ENCODE results near the gene KCNK15.

DNA sequence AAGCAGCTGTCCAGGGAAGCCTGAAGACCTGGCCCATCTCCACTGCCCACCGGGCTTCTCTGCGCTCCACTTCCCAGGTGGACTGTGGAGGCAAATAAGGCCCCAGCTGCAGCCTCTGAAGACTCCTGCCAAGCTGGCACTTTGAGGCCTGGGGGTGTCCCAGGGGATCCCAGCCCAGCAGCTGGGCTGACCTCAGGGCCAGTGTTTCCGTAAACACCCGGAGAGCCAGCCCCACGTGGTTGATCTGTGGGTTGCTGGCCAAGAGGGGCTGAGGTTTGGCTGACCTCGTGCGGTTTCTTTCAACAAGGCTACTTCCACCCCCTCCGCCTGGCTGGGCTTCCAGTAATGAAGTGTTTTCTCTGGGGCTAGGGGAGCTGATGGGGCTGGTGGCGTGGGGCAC, 42.9 kb upstream of the KCNK15 start:
- TF ChIP-seq EZH2 (IDR thresholded peaks at IDR 0.05; ENCODE audit: low read length): no peak
- TF ChIP-seq, protein P1, sequence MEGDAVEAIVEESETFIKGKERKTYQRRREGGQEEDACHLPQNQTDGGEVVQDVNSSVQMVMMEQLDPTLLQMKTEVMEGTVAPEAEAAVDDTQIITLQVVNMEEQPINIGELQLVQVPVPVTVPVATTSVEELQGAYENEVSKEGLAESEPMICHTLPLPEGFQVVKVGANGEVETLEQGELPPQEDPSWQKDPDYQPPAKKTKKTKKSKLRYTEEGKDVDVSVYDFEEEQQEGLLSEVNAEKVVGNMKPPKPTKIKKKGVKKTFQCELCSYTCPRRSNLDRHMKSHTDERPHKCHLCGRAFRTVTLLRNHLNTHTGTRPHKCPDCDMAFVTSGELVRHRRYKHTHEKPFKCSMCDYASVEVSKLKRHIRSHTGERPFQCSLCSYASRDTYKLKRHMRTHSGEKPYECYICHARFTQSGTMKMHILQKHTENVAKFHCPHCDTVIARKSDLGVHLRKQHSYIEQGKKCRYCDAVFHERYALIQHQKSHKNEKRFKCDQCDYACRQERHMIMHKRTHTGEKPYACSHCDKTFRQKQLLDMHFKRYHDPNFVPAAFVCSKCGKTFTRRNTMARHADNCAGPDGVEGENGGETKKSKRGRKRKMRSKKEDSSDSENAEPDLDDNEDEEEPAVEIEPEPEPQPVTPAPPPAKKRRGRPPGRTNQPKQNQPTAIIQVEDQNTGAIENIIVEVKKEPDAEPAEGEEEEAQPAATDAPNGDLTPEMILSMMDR (optimal IDR thresholded peaks at IDR 0.05 in 1 of 3, IDR thresholded peaks at IDR 0.05 in 1 of 3, conservative IDR thresholded peaks at IDR 0.05 in 1 of 3; ENCODE audit: extremely low read depth in 1 of 3, insufficient read depth in 2 of 3, low read length in 3 of 3): no peak

Measured in keratinocyte (primary cell).